CMK (cell line): Measurements from ENCODE around the gene PACRG.

Experiments used
- DNase-seq: peaks from one replicate; pipeline ENCODE4 v3.0.0-alpha.2; 2010; ENCODE audit warnings: low read depth

Gene PACRG

DNA sequence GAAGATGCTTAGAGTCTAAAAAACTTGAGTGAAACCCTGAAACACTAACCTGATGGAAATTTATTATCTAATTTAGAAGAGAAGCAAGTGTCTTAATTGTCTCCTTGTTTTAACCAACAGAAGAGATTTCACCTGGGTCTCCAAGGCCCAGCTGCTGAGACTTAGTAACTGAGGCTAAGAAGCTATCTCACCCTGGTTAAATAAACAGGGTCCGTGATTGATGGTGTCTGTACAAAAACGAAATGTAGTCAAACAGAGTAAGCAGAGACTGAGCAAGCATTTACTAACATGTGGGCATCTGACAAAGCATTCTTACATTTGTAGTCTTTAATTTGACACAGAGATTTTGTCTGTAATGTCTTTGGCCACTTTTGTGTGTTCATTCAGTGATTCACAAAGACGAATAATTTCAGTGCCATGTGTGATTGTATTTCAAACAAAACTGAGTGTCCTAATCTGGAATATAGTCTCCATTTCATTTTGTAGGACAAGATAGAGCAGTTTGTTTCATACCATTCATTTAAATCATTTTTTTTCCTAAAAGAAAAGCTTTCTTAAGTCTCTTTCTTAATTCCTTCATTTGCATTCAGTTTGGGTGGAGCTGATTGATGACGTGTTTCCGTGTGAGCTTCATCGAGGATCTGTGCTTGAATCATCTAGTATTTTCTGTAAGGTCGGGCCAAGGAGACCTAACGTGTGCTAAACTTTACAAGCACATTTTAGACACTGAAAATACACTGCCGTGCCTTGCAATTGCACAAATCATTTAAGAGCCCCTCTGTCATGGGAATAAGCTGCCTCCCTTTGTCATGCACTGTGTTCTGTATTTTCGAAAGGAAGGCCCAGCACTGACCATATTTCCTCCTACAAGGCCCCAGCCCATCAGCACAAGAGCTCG lies 516.2 kb downstream of the PACRG start:
- DNase-seq, result no peak

DNA sequence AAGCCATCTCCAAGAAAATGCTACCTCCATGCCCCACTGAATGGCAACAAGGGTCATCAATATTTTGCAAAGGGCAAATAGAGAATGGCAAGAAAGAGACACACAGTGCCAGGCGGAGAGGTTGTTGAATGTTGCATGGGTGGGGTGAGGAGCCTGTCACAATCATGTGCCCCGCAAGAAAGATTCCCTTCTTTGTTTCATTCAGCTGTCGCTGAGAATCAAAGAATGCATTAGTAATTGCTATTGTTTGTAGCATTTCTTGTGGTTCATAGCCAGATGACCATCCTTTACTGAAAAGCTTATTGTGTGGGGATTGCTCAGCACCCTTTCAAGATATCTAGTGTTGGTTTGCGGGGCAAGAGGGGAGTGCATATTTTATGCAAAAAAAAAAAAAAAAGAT lies 520.3 kb downstream of the PACRG start:
- DNase-seq, result no peak

DNA sequence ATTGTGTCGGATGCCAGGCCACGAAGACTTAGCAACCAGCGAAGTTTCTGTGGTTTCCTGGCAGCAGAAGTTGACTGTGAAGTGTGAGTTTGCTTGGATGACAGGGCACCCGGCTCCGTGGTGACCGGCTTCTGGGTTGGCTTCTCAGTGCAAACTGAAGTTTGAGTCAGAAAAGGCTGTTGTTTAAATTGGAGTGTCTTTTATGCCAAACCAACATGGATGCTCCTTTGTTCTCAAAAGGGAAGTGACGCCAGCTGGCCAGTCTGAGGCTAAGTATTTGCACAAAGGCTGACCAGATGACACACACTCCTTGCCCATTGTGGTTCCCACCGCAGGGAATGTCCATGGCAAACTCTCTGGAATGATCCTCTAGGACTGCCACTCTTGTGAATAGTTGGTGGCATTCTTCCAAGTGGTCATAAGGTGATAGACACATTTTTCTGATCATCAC lies 521.9 kb downstream of the PACRG start:
- DNase-seq, result no peak

DNA sequence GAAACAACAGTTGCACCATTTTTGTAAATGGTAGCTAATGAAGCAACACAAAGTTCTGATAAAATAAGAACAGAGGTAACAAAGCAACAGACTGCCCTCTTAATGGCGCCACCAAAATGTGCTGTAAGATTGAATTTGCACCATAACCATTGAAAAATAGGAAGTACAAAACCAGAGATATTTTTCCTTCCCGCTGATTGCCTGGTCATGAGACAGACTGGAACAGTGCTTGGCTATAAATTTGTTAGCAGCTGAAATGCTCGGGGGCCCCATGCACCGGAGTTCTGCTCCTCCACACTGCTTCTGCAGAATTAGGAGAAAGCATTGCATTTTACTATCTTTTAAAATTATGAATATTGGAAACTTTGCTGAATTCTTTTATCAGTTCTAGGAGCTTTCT lies 522.3 kb downstream of the PACRG start:
- DNase-seq, result no peak

DNA sequence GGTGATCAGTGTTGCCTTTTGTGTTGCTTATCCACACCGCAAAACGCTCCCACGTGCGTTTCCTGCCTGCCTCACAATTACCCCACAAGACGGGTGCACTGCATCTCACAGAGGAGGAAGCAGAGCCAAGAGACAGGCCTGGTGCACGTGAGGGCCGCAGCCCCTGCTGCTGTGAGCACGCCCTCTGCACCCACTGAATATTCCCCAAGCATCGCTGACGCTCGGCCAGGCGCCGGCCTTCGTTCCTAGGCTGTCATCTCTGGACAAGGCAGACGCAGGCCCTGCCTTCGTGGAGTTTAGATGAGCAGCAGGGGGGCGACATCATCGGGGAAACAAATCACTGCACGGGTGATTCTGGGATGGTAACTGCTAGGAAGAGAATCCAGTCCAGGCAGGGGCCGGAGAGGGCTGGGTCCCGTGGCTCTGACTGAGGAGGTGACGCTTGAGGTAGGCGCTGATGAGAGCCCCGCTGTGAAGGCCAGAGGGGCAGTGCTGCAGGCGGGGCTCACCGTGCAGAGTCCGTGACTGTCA lies 524.4 kb downstream of the PACRG start:
- DNase-seq, result no peak

DNA sequence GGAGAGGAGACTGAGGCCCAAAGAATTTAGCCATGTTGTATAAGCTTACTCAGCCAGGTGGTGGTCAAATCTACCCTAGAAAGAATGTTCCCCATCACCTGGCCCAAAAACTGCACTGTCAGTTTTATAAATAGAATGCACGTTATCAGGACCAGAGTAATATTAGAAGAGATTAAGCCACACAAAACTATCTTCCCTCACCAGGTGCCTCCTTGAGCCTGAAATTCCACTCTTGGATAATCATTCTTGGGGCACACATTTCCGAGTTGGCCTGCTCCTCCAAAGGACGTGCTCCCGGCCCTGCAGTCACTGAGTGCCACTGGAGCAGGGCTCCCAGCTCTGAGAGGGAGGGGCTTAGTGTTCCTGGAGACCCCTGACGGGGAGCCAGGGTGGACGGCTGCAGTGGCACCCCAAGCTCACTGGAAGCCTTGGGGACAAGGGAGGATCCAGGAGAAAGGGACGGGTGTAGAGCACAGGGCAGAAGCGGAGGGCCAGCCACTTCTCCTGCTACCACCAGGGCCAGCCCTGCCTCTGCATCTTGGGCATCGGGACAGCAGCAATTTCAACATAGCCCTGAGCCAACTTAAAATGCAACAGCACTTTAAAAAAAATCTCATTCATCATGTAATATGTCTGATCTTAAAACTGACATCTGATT lies 525.9 kb downstream of the PACRG start:
- no peak for DNase-seq

DNA sequence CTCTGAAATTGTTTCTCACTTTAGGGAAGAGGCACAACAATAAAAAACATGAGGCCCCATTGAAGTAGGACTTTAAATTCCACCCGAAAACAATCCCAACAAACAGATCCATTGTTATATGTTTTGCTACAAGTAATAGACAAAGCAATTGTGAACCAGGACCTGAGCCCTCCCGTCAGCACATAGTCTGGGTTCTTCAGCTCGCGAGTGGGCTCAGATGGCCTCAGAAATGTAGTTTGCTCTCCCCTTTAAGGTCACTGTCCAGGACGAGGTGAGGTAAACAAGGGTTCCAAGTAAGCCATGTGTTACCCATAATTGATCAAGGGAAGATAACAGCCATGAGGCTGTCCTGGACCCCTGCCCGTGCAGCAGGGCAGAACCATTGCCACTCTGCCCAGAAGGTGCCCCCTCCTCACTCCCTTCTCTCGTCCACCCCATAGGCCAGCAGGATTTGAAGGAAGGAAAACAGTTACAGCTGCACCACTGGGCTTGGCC lies 526.6 kb downstream of the PACRG start:
- no peak for DNase-seq

DNA sequence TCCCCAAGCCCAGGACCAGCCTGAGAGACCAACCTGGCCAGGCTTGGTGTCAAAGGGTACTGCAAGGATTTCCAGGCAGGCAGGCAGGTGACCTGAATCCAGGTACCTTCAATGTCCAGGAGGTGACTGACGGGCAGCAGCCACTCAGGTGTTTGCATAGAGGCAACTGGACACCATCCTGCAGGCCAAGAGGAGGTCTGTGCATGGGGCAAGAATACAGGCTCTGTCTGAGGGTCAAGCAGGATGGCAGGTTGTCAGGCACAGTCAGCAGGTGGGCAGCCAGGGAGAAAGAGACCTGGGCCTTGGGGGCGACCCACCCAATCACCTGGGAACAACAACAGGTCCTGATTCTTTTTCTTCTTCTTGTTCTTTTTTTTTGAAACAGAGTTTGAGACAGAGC lies 527.5 kb downstream of the PACRG start:
- DNase-seq, result no peak

DNA sequence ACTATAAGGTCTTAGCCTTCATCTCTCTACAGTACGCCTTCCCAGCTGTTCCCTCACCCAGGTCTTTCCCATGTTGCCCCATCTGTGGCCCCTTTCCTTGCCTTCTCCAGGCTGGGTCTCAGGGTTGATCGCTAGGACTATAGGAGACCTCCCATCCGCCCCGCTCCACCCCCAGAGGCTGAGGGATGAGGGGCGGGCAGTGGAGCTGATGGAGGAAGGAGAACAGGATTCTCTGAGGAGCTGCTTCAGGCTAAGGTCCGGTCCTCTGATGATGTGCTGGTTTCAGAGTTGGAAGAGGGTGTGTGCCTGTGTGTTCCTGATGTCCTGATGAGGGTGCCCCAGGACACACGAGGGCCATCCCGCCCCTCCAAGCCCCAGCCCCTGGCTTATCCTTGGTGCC lies 531.9 kb downstream of the PACRG start:
- DNase-seq, result no peak

DNA sequence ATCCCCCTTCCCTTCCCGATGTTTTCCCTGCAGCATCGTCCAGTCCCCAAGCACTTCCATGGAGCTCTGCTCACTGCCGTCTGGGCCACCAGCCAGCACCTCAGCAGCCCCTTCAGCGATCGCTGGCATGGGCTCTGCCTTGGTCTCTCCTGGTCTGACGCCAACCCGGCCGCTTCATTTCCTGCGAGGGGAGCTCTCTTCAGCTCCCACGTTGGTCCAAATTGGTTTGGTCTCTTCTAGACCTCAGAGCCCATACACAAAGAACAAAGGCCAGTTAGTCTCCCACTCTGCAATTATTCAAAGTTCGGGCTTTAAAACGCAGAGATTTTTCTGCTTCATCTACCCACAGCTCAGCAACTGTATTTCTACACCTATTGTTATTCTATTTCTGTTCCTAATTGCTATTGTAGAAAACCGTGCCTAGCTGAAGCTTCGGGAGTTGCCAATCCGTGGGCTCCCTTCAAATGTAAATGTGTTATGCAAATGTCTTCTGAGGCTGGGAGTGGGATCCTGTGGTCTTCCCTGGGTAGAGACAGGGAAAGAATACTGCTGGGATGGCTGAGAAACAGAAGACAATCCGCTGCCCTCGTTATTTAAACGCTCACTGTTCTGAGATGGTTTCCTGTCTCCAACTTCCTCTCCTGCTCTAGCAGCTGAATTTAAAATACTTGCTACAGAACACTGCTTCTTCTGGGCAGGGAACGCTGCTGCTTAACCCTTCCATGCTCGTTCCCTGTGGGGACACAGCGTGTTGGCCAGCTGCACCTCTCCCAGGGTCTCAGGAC lies 532.5 kb downstream of the PACRG start:
- no peak for DNase-seq

DNA sequence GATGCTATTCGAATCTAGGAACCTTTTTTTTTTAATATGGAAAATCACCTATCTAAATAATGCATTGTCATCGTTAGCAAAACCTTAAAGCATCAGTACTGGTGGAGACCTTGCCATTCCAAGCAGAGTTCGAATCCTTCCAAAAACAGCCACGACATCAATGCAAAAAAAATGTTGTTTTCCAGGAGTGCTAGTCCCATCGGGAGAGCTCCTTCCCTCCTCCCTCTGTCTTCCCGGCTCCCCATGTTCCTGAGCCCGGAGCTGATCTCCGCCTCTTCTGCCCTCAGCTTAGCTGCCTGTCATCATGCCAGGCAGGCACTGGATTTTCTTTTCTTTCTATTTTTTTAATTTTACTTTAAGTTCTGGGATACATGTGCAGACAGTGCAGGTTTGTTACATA lies 533.1 kb downstream of the PACRG start:
- no peak for DNase-seq

DNA sequence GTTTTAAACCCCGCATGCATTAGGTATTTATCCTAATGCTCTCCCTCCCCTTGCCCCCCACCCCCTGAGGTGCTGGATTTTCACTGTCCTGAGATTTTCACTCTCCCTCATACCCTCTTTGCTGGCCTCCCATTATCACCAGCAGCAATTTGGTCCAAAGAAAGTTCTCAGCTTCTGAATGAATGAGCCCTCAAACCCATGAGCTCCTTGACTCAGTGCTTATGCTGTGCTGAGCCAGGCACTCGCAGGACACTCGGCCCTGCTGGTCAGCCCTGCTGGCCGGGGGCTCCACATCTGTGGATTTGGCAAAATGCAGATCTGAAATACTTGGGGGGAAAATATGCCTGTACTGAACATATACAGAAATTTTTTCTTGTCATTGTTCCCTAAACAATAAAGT lies 533.6 kb downstream of the PACRG start:
- no peak for DNase-seq

DNA sequence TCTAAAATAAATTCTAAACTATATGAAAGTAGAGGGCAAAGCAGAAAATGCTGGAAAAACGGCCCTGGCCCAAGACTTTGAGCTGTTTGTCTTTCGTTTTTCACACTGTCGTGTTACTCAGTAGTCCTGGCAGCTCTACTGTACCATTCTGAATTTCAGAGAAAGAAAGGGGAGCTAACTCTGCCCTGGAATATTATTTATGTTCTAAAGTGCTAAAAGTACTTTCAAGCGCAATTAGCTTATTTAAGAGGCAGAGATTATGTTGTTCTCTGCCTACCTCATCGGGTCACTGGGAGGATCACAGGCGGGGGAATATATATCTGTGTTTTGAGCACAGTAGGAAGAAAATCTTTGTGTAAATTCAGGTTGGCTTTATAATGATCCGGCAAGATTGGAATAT lies 534.3 kb downstream of the PACRG start:
- no peak for DNase-seq

DNA sequence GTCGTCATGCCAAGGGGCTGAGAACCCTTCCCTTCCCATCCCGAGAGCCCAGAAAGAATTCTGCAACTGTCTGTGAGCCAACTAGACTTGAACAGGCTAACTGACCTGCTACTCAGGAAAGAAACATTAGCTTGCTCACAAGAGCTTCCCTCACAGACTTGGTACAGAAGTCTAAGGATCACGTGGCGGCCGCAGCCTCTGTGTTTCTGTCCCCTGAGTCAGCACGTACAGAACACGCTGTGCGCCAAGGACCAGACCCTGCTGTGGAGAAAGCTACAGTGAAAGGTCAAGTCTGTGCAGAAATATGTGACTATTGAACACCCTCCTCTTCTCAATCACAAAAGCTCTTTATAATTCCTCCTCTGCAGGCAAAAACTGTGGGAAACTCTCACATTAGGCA lies 535.4 kb downstream of the PACRG start:
- DNase-seq, result no peak

DNA sequence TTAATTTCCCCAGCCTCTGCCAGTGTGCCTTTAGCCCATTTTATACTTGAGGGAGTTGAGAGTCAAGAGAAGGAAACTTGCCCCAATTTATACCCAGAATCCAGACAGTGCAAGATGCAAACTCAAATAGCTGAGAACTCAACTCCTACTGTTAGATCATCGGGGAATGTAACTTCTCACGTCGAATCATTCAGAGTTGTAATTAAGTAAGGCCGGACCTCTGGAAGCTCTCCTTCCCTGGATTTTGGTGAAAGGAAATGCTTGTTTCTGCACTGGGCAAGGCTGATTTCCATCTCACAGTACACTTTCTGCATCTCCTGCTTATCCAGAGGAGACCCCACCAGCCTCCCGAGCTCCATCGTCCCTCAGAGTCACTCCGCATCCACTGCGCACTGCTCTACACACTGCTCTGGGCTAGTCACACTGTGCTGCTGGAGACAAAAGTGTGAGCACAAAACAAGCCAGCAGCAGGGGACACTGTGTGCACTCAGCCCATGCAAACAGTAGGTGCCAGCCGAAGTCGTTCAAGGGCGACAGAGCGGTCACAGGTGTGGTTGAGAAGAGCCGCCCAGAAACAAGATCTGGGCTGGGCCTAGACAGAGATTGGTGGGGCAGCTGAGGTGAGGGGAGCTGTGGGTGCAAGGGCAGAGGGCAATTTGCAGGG lies 536.4 kb downstream of the PACRG start:
- DNase-seq, result no peak

DNA sequence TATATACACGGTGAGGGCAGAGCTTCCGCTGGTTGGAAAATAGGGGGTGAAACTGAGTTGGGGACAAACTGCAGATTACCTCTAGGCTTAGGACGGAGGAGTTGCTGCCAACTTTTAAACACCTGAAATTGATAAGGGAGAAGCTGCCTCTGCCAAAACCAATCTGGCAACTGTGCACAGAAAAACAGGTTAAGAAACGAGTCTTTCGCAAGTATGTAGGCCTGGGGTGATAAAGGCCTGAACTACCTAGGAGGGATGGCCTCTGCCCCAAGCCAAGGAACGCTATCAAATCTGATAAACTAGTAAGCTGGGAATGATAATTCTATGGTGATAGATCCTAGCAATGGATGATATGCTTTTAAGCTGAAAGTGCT lies 536.9 kb downstream of the PACRG start:
- DNase-seq, result no peak

DNA sequence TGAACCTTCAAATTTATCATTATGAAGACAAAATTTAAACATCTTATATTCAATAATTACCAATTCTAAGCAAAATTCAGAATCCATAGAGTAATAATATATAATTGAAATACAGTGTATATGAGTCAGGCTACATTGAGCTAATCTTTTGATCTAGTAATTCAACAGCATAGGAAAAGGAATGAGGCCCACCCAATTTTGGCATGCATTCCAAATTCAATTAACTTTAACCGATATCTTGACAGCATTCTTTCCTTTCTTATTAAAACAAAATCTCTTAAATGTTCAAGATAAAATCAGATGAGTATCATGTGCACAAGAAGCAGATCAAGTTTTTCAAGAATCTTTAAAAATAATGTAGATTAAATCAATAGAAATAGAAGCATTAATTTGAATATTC lies 553.9 kb downstream of the PACRG start:
- DNase-seq, result no peak

DNA sequence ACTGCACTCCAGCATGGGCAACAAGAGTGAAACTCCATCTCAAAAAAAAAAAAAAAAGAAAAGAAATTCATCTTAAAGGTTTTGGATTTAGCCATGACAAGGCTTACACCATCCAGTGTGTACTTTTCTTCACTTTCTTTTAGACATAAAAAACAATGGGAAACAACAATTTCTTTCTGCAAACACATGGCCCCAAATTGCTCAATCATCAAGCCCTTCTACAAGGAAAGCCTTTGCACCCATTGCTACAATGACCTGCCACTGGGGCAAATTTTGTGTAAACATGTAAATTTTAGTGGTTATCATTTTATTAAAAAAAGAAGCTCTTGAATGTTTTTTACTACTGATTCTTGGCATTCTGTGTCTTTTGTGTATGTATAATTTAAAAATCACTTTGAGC lies 554.9 kb downstream of the PACRG start:
- DNase-seq, result no peak

DNA sequence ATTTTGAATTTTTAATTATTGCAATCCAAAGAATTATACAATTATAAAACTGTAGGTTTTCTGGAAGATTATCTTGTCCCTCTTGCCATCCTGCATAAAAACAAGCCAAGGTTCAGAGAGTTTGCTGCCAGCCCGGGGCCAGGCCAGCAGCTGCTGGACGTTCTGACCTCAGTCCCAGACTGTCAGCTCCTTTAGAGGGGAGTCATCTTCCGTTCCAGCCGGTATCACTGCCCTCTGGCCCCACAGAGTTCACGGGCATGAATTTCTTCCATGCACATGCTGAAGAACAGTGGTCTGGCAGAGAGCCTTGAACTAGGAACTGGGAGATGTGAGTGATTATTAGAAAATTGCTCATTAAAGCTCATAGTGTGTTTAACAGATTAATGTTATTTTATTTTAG lies 556.4 kb downstream of the PACRG start:
- no peak for DNase-seq

DNA sequence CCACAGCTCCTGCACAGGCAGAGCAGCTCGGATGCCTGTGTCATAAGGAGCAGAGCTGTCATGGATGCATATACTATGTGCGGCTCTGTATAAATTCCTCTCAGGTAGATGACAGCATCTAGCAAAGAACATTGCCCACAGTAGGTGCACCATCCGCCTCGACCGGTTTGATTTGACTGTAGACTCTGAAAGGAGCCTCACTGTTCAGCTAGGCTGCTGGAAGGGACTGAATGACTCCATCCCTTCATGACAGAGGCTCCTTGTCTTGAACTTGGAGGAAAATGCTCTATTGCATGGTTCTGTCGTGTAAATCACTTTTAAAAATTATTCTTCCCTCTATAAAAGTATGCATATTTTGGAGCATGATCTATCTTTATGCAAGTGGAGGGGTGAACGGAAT lies 557.9 kb downstream of the PACRG start:
- DNase-seq, result no peak

DNA sequence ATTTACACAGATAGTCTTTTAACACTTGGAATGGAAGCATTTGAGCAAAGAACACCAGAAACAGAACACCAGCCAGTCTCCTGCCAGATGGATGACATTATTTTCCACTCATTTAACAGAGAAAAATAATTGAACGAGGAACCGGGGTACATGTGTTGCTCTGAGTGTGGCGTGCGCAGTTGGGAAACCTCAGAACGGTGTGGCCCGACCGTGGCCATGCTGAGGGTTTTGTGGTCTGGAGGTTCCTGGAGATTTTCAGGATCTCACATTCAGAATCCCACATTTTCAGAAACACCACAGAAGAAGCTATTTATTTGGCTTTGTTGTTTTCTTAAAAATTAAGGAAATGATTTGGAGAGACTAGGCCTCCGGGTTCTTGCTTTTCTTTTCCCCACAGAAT lies 559.9 kb downstream of the PACRG start:
- DNase-seq, result no peak

DNA sequence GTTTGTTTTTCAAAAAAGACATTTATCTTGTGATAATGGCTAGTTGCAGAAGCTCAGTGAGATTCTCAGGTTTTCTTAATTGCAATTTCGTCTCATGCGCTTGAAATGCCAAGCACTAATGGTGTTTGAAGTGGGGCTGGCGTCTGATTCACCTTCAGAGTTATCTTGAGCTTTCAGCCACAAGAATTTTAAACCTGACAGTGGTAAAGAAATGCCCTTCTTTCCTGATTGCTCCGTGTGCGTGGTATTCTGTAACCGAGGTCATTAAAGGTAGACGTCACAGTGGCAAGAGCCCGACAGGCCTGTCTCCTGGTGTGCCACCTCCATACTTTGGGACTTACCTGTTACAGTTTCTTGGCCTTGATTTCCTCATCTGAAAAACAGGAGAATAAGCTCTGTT lies 560.3 kb downstream of the PACRG start:
- no peak for DNase-seq
